B cell (primary cell): Measurements from ENCODE around the gene BCL6B. TPM values are rescaled to one million over a fixed set of nuclear protein-coding genes. Genes with fewer than 3 reads are reported as not detected.

Experiments
- ATAC-seq: fragments of 200-7000 bp; cut with Tn5 transposase; one replicate; pipeline ENCODE4 v1.10.0; 2021; ENCODE audit warnings: low read depth, mild to moderate bottlenecking, moderate number of reproducible peaks, moderate library complexity
- CTCF ChIA-PET: fragments of 350-600 bp; sonication (Branson Sonifier 250); formaldehyde crosslinking; loops from one replicate; lab custom pipeline; 2021; ENCODE audit warnings: antibody characterized with exemption, inconsistent platforms; lab: Charles Lee
- POLR2A ChIA-PET: fragments of 350-600 bp; sonication (Branson Sonifier 250); formaldehyde crosslinking; loops from one replicate; lab custom pipeline; 2021; ENCODE audit warnings: antibody characterized with exemption; lab: Charles Lee
- DNase-seq: peaks from one replicate; pipeline ENCODE4 v3.0.0; 2013
- H2AFZ ChIP-seq: 2 replicates; pipeline ENCODE4 v1.6.1; 2012; ENCODE audit warnings: mild to moderate bottlenecking, low read depth, low read length; ENCODE audit not compliant: insufficient read depth, poor library complexity, severe bottlenecking
- H3K27ac ChIP-seq, 2 donors: 1 replicate in 1 of 2; 2 replicates in 1 of 2; pipeline ENCODE4 v1.5.1; 2012 to 2013; ENCODE audit warnings: low read length in 2 of 2, mild to moderate bottlenecking in 2 of 2, moderate library complexity in 1 of 2
- H3K27me3 ChIP-seq, 4 experiments: fragments of 200-600 bp in 1 of 4; sonication (generic) in 1 of 4; replicated peaks in 1 of 4; 1 replicate in 2 of 4; 2 replicates in 2 of 4; pipeline versions ENCODE4 v1.6.1 to v1.7.0; 2013 to 2016; ENCODE audit warnings: low read length in 3 of 4, mild to moderate bottlenecking in 2 of 4, mixed read lengths in 1 of 4, moderate library complexity in 1 of 4; ENCODE audit not compliant: insufficient read depth in 4 of 4, control insufficient read depth in 3 of 4; ENCODE audit errors: control extremely low read depth in 1 of 4
- H3K36me3 ChIP-seq, 2 experiments: replicated peaks in 1 of 2; 1 replicate in 1 of 2; 2 replicates in 1 of 2; pipeline versions ENCODE4 v1.6.1 to v1.7.1; 2013; ENCODE audit warnings: low read length in 1 of 2; ENCODE audit not compliant: insufficient read depth in 2 of 2, control insufficient read depth in 1 of 2; ENCODE audit errors: control extremely low read depth in 1 of 2, extremely low read depth in 1 of 2
- H3K4me1 ChIP-seq, 2 donors: fragments of 200-600 bp in 1 of 2; sonication (generic) in 1 of 2; 1 replicate in 1 of 2; 2 replicates in 1 of 2; pipeline versions ENCODE4 v1.5.1 to v1.6.1; 2013 to 2017; ENCODE audit warnings: low read length in 2 of 2; ENCODE audit not compliant: control insufficient read depth in 2 of 2, insufficient read depth in 2 of 2
- H3K4me2 ChIP-seq: replicated peaks from 2 replicates; pipeline ENCODE3; 2012; ENCODE audit warnings: mild to moderate bottlenecking, low read depth, low read length; ENCODE audit not compliant: poor library complexity, severe bottlenecking
- H3K4me3 ChIP-seq, 5 experiments: fragments of 200-600 bp in 1 of 5; sonication (generic) in 1 of 5; 1 replicate in 3 of 5; 2 replicates in 2 of 5; pipeline versions ENCODE4 v1.5.1 to v1.7.0; 2011 to 2016; ENCODE audit warnings: low read length in 4 of 5, mild to moderate bottlenecking in 4 of 5, low read depth in 2 of 5, control low read depth in 1 of 5, moderate library complexity in 1 of 5; ENCODE audit not compliant: insufficient read depth in 1 of 5; ENCODE audit errors: control extremely low read depth in 1 of 5, extremely low read depth in 1 of 5
- H3K79me2 ChIP-seq: fragments of 200-600 bp; sonication (generic); one replicate; pipeline ENCODE4 v1.6.0; 2016; ENCODE audit warnings: low read length; ENCODE audit not compliant: control insufficient read depth, insufficient read depth
- H3K9ac ChIP-seq: fragments of 200-600 bp; sonication (generic); 2 replicates; pipeline ENCODE4 v1.6.1; 2017; ENCODE audit warnings: mild to moderate bottlenecking, low read length, moderate library complexity
- H3K9me3 ChIP-seq, 3 donors: one replicate each; pipeline versions ENCODE4 v1.6.1 to v1.7.1; 2013; ENCODE audit warnings: low read length in 2 of 3; ENCODE audit not compliant: control insufficient read depth in 2 of 3, insufficient read depth in 1 of 3; ENCODE audit errors: control extremely low read depth in 1 of 3
- H4K20me1 ChIP-seq: 2 replicates; pipeline ENCODE4 v1.6.0; 2012; ENCODE audit warnings: mild to moderate bottlenecking, low read length; ENCODE audit not compliant: insufficient read depth, control insufficient read depth, poor library complexity, severe bottlenecking
- H3K27ac Mint-ChIP-seq: one replicate; pipeline ENCODE4 v1.8.0; 2021; ENCODE audit warnings: mixed read lengths
- H3K27me3 Mint-ChIP-seq: one replicate; pipeline ENCODE4 v1.8.0; 2021; ENCODE audit warnings: mixed read lengths
- H3K4me1 Mint-ChIP-seq: one replicate; pipeline ENCODE4 v1.8.0; 2021; ENCODE audit warnings: mixed read lengths
- H3K4me3 Mint-ChIP-seq: one replicate; pipeline ENCODE4 v1.8.0; 2021; ENCODE audit warnings: mixed read lengths
- H3K9me3 Mint-ChIP-seq: one replicate; pipeline ENCODE4 v1.8.0; 2022; ENCODE audit warnings: mixed read lengths; ENCODE audit not compliant: insufficient read depth
- CTCF ChIP-seq: fragments of 200-600 bp; IDR thresholded peaks from one replicate; pipeline ENCODE4 v1.8.0; 2022; ENCODE audit warnings: antibody characterized with exemption, mild to moderate bottlenecking
- EZH2 ChIP-seq: IDR thresholded peaks from 2 replicates; pipeline ENCODE4 v1.6.1; 2012; ENCODE audit warnings: borderline replicate concordance, low read depth, mild to moderate bottlenecking, moderate library complexity, low read length; ENCODE audit not compliant: insufficient read depth, poor library complexity, severe bottlenecking
- WGBS: methylation state at CpG from one replicate; pipeline ENCODE4 v1.1.5; 2013; ENCODE audit warnings: missing lambda C conversion rate; ENCODE audit not compliant: insufficient coverage; 5-methylcytosine and 5-hydroxymethylcytosine counted together
- intact Hi-C: fragments of 100-400 bp; cut with micrococcal nuclease; formaldehyde crosslinking; loops from one replicate; pipeline ENCODE4 v1.10.0; 2022
- polyA plus RNA-seq: library from polyadenylated mRNA; depleted of rRNA; stranded (reverse); fragments of >200 nt; gene quantifications from 2 replicates; pipeline ENCODE4 v1.2.3, GENCODE V29; 2012
- total RNA-seq, 2 donors: library from RNA; stranded (reverse); fragments of 120-200 nt in 1 of 2; gene quantifications; 1 replicate in 1 of 2; 2 replicates in 1 of 2; pipeline versions ENCODE4 v1.2.3 to v1.2.4, GENCODE V29; 2013 to 2022

Gene BCL6B
- total and polyA plus RNA-seq, 2 donors (not counting 1 experiment from before 2014, with no cell fraction given): 0.25 to 0.34 TPM

- TF ChIP-seq CTCF (no peak), EZH2 (no peak)
- H3K27ac ChIP-seq: peak overlapping the region; percentile 38 to 57
- no peaks in the 10 kb centered on the region for H4K20me1 ChIP-seq
- H3K4me1 Mint-ChIP-seq: peaks cover 13% of the 10 kb centered on the region
- intact Hi-C loops: no loop called here
- peaks cover 11% of the 10 kb centered on the region for H3K9me3 Mint-ChIP-seq
- H3K79me2 ChIP-seq: no peaks in the 10 kb centered on the region
- ATAC-seq (peak; percentile 17), DNase-seq (no peak)
- H3K9ac ChIP-seq: no peak overlapping the region
- H3K9me3 ChIP-seq: peaks cover 0 to 13% (median 13%) of the 10 kb centered on the region in 3 donors
- WGBS: no CpG with 5 or more reads among the region's 2 CpGs
- H3K27ac Mint-ChIP-seq: no peak overlapping the region
- H3K4me1 ChIP-seq: peaks cover 14 to 18% of the 10 kb centered on the region in 2 donors
- ChIA-PET POLR2A (no interaction called here), CTCF (interaction anchor here (1.2 to 1.5 kb wide), 4 partner anchors 10 to 85 kb away, joined by 3 to 6 read pairs (median 3); no protein-coding TSS in a partner anchor)
- H3K4me3 ChIP-seq: no peak overlapping the region
- H3K4me2 ChIP-seq: peak overlapping the region; percentile 31
- peaks cover 4% of the 10 kb centered on the region for H3K27me3 Mint-ChIP-seq
- H3K36me3 ChIP-seq: no peaks in the 10 kb centered on the region
- H2AFZ ChIP-seq: peak overlapping the region; percentile 17
- H3K27me3 ChIP-seq: no peaks in the 10 kb centered on the region
- H3K4me3 Mint-ChIP-seq: peak overlapping the region; percentile 6
These were observed 49.6 kb downstream of the BCL6B start for GRCh38 chr17:7072406-7072805.

GRCh38 chr17:7074931-7075330 lies 52.1 kb downstream of the BCL6B start:
- ATAC-seq (no peak), DNase-seq (no peak)
- Histone ChIP-seq H3K4me1 (peaks cover 14 to 18% of the 10 kb centered on the region in 2 donors), H3K4me2 (no peak overlapping the region), H3K27me3 (no peaks in the 10 kb centered on the region), H2AFZ (no peak overlapping the region), H3K9me3 (no peaks in the 10 kb centered on the region), H3K79me2 (no peaks in the 10 kb centered on the region), H3K4me3 (no peak overlapping the region), H3K36me3 (no peaks in the 10 kb centered on the region), H4K20me1 (no peaks in the 10 kb centered on the region), H3K27ac (no peak overlapping the region), H3K9ac (no peak overlapping the region)
- 91% methylated on average over 14 of the region's 14 CpGs for WGBS
- ChIA-PET POLR2A (interaction anchor here (0.5 kb wide), 1 partner anchor 18 kb away, joined by 3 read pairs; no protein-coding TSS in a partner anchor), CTCF (interaction anchor here (1.6 kb wide), 1 partner anchor 62 kb away, joined by 3 read pairs; no protein-coding TSS in a partner anchor)
- intact Hi-C loops: no loop called here
- TF ChIP-seq CTCF (no peak), EZH2 (no peak)
- no peak overlapping the region for H3K4me3 Mint-ChIP-seq
- no peaks in the 10 kb centered on the region for H3K9me3 Mint-ChIP-seq
- H3K4me1 Mint-ChIP-seq: peaks cover 13% of the 10 kb centered on the region
- no peak overlapping the region for H3K27ac Mint-ChIP-seq
- H3K27me3 Mint-ChIP-seq: peaks cover 4% of the 10 kb centered on the region
